Gastrocnemius medialis (tissue), 4 donors: Measurements from ENCODE around the gene DPH2. TPM values are rescaled to one million over a fixed set of nuclear protein-coding genes. Genes with fewer than 3 reads are reported as not detected.

Experiments used
- ATAC-seq, 2 donors: fragments of 150-250 bp; one replicate each; pipeline ENCODE4 v1.9.1; 2016
- DNase-seq, 2 donors: peaks; one replicate each; pipeline ENCODE4 v3.0.0-alpha.2; 2019
- H3K27ac ChIP-seq, 4 donors: fragments of 200-600 bp; sonication (generic); 1 replicate in 1 of 4; 2 replicates in 3 of 4; pipeline ENCODE4 v1.5.1; 2016 to 2018; ENCODE audit warnings: mild to moderate bottlenecking in 2 of 4, moderate library complexity in 1 of 4
- H3K27me3 ChIP-seq, 3 donors: fragments of 200-600 bp; sonication (generic) in 2 of 3; 1 replicate in 1 of 3; 2 replicates in 2 of 3; pipeline versions ENCODE4 v1.5.1 to v1.6.0; 2016 to 2019; ENCODE audit warnings: mild to moderate bottlenecking in 1 of 3, moderate library complexity in 1 of 3
- H3K36me3 ChIP-seq, 2 donors: fragments of 200-600 bp; sonication (generic) in 1 of 2; one replicate each; pipeline ENCODE4 v1.5.1; 2017 to 2018
- H3K4me1 ChIP-seq, 2 donors: fragments of 200-600 bp; sonication (generic) in 1 of 2; one replicate each; pipeline ENCODE4 v1.5.1; 2016 to 2017; ENCODE audit warnings: mild to moderate bottlenecking in 2 of 2
- H3K4me3 ChIP-seq, 4 donors: fragments of 200-600 bp; sonication (generic) in 3 of 4; 1 replicate in 1 of 4; 2 replicates in 3 of 4; pipeline ENCODE4 v1.5.1; 2016 to 2019; ENCODE audit warnings: mild to moderate bottlenecking in 2 of 4
- H3K9me3 ChIP-seq, 3 donors: fragments of 200-600 bp; sonication (generic) in 2 of 3; 1 replicate in 1 of 3; 2 replicates in 2 of 3; pipeline ENCODE4 v1.5.1; 2016 to 2019
- CTCF ChIP-seq, 5 experiments: fragments of 450-650 bp in 3 of 5; fragments of 200-600 bp in 2 of 5; sonication (generic) in 2 of 5; IDR thresholded peaks in 4 of 5; conservative IDR thresholded peaks in 1 of 5; 1 replicate in 4 of 5; 2 replicates in 1 of 5; pipeline ENCODE4 v1.5.1; 2016 to 2019; ENCODE audit warnings: antibody characterized with exemption in 5 of 5, mild to moderate bottlenecking in 3 of 5, moderate library complexity in 3 of 5
- POLR2A ChIP-seq, 2 donors: fragments of 450-650 bp; IDR thresholded peaks; one replicate each; pipeline ENCODE4 v1.6.1; 2017; ENCODE audit warnings: antibody characterized with exemption in 2 of 2, mild to moderate bottlenecking in 2 of 2, moderate library complexity in 2 of 2
- in situ Hi-C, 4 donors: fragments of 200-750 bp; cut with MboI; loops; one replicate each; pipeline versions ENCODE4 v1.15.0 to v1.8.0; 2017; ENCODE audit warnings: low sequenced_read_pairs in 4 of 4
- intact Hi-C: fragments of 100-400 bp; cut with DNase I; formaldehyde crosslinking; loops from one replicate; pipeline ENCODE4 v1.15.1; 2023; ENCODE audit warnings: low total_unique reads
- total RNA-seq, 4 donors: library from RNA; depleted of rRNA; stranded (reverse); fragments of >200 nt; gene quantifications; one replicate each; pipeline versions ENCODE4 v1.1.0 to v1.2.3, GENCODE V29; 2016

Gene DPH2
- total RNA-seq, 4 donors from 2014 or later, result 53.1 to 68.3 (median 55.3) TPM

- ATAC-seq, result no peak
These were observed 17.0 kb upstream of the DPH2 start for GRCh38 chr1:43952731-43953346.

DNA sequence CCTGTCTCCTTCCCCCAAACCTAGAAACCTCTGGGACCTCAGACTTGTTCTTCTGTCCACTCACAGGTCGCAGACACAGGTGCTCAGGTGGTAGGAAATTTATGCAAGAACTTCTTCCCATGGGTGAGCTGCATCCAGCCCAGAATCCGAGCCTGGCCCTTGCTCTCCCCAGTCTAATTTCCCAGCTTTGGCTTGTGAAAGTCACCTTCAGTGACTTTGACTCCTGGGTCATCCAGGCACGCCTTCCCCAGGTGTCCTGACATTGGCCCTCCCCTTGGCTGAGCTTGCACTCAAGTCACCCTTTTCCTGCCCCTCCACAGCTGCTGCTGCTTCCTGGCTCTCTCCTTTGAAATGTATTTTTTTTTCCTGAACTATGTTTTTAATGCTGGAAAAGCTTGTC lies 16.4 kb upstream of the DPH2 start:
- ATAC-seq, result no peak
- intact Hi-C loops (loop anchor here (5.0 kb wide), 1 partner anchor 824 kb away; the partner anchor contains the start of gene RPS8), in situ Hi-C loops (no loop called here)

More at GRCh38 chr1:43952731-43953346, 17.0 kb upstream of the DPH2 start:
- TF ChIP-seq POLR2A (IDR thresholded peaks at IDR 0.05) (no peak), CTCF (IDR thresholded peaks at IDR 0.05 in 4 of 5, conservative IDR thresholded peaks at IDR 0.05 in 1 of 5) (no peak)
- intact Hi-C loops, result loop anchor here (5.0 kb wide), 1 partner anchor 824 kb away; the partner anchor contains the start of gene RPS8
- H3K36me3 ChIP-seq, result peaks cover 0 to 32% of the 10 kb centered on the region in 2 donors
- no peak for DNase-seq
- no peak overlapping the region for H3K4me3 ChIP-seq
- peaks cover 77% of the 10 kb centered on the region in 2 donors for H3K4me1 ChIP-seq
- no peaks in the 10 kb centered on the region for H3K9me3 ChIP-seq
- H3K27ac ChIP-seq, result peak overlapping the region; percentile 56 to 97 (median 94)
- no peaks in the 10 kb centered on the region for H3K27me3 ChIP-seq
- in situ Hi-C loops, result no loop called here

GRCh38 chr1:43954036-43954435 lies 15.8 kb upstream of the DPH2 start:
- Histone ChIP-seq H3K27ac (peak overlapping the region in 3 of 4 donors; percentile 33 to 97 (median 56)), H3K36me3 (peaks cover 0 to 44% of the 10 kb centered on the region in 2 donors), H3K4me3 (no peak overlapping the region), H3K4me1 (peaks cover 65% of the 10 kb centered on the region in 2 donors), H3K27me3 (no peaks in the 10 kb centered on the region), H3K9me3 (no peaks in the 10 kb centered on the region)
- DNase-seq, result no peak
- in situ Hi-C loops (no loop called here), intact Hi-C loops (loop anchor here (5.0 kb wide), 1 partner anchor 823 kb away; the partner anchor contains the start of gene RPS8)
- ATAC-seq, result no peak
- no peak for TF ChIP-seq POLR2A (IDR thresholded peaks at IDR 0.05)
- TF ChIP-seq CTCF (IDR thresholded peaks at IDR 0.05 in 4 of 5, conservative IDR thresholded peaks at IDR 0.05 in 1 of 5), result no peak

More for the DNA sequence above, 16.4 kb upstream of the DPH2 start:
- Histone ChIP-seq H3K9me3 (no peaks in the 10 kb centered on the region), H3K27me3 (no peaks in the 10 kb centered on the region), H3K4me1 (peaks cover 72% of the 10 kb centered on the region in 2 donors), H3K27ac (peak overlapping the region; percentile 33 to 97 (median 73)), H3K4me3 (no peak overlapping the region), H3K36me3 (peaks cover 0 to 37% of the 10 kb centered on the region in 2 donors)
- TF ChIP-seq POLR2A (IDR thresholded peaks at IDR 0.05), result no peak
- no peak for TF ChIP-seq CTCF (IDR thresholded peaks at IDR 0.05 in 4 of 5, conservative IDR thresholded peaks at IDR 0.05 in 1 of 5)
- DNase-seq, result no peak

GRCh38 chr1:43956234-43956633 lies 13.6 kb upstream of the DPH2 start:
- Histone ChIP-seq H3K27ac (peak overlapping the region in 2 of 4 donors; percentile 26 to 72), H3K9me3 (no peaks in the 10 kb centered on the region), H3K27me3 (no peaks in the 10 kb centered on the region), H3K4me1 (peaks cover 43 to 44% of the 10 kb centered on the region in 2 donors), H3K4me3 (no peak overlapping the region), H3K36me3 (peaks cover 0 to 54% of the 10 kb centered on the region in 2 donors)
- in situ Hi-C loops, result no loop called here
- DNase-seq (no peak), ATAC-seq (no peak)
- TF ChIP-seq CTCF (IDR thresholded peaks at IDR 0.05 in 4 of 5, conservative IDR thresholded peaks at IDR 0.05 in 1 of 5) (no peak), POLR2A (IDR thresholded peaks at IDR 0.05) (no peak)
- intact Hi-C loops, result no loop called here
